ENCODE results near the gene CABP1.

GRCh38 chr12:120614848-120615247 is 25.6 kb upstream of the CABP1 start:
- TF ChIP-seq, protein P1, sequence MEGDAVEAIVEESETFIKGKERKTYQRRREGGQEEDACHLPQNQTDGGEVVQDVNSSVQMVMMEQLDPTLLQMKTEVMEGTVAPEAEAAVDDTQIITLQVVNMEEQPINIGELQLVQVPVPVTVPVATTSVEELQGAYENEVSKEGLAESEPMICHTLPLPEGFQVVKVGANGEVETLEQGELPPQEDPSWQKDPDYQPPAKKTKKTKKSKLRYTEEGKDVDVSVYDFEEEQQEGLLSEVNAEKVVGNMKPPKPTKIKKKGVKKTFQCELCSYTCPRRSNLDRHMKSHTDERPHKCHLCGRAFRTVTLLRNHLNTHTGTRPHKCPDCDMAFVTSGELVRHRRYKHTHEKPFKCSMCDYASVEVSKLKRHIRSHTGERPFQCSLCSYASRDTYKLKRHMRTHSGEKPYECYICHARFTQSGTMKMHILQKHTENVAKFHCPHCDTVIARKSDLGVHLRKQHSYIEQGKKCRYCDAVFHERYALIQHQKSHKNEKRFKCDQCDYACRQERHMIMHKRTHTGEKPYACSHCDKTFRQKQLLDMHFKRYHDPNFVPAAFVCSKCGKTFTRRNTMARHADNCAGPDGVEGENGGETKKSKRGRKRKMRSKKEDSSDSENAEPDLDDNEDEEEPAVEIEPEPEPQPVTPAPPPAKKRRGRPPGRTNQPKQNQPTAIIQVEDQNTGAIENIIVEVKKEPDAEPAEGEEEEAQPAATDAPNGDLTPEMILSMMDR (IDR thresholded peaks at IDR 0.05) = no peak
- no peak for TF ChIP-seq POLR2AphosphoS5 (IDR thresholded peaks at IDR 0.05)
